GM18870 (cell line): Measurements from ENCODE around the gene KCNQ1.

Experiments used
- ATAC-seq: cut with Tn5 transposase; IDR thresholded peaks from one replicate; pipeline ENCODE4 v1.9.1; 2021; ENCODE audit warnings: moderate library complexity; ENCODE audit not compliant: unreplicated experiment

Gene KCNQ1

GRCh38 chr11:2575591-2576051 lies 130.8 kb downstream of the KCNQ1 start:
- ATAC-seq = no peak

GRCh38 chr11:2576111-2576510 lies 131.3 kb downstream of the KCNQ1 start:
- ATAC-seq = no peak

- ATAC-seq = no peak
Observed at GRCh38 chr11:2576549-2576948, 131.7 kb downstream of the KCNQ1 start.

- ATAC-seq = no peak
Observed at GRCh38 chr11:2577031-2577990, 132.5 kb downstream of the KCNQ1 start.

- ATAC-seq = no peak
Observed at GRCh38 chr11:2577991-2578928, 133.5 kb downstream of the KCNQ1 start.

GRCh38 chr11:2578929-2579270 lies 134.1 kb downstream of the KCNQ1 start:
- no peak for ATAC-seq

- no peak for ATAC-seq
Observed at GRCh38 chr11:2579315-2580060, 134.7 kb downstream of the KCNQ1 start.

GRCh38 chr11:2580061-2580421 lies 135.2 kb downstream of the KCNQ1 start:
- no peak for ATAC-seq

GRCh38 chr11:2580571-2581001 lies 135.8 kb downstream of the KCNQ1 start:
- no peak for ATAC-seq

GRCh38 chr11:2581151-2581930 lies 136.5 kb downstream of the KCNQ1 start:
- no peak for ATAC-seq

GRCh38 chr11:2581931-2582350 lies 137.1 kb downstream of the KCNQ1 start:
- no peak for ATAC-seq

GRCh38 chr11:2582351-2582945 lies 137.6 kb downstream of the KCNQ1 start:
- ATAC-seq = no peak

GRCh38 chr11:2582946-2583604 lies 138.3 kb downstream of the KCNQ1 start:
- ATAC-seq = no peak

- no peak for ATAC-seq
Observed at GRCh38 chr11:2583605-2583958, 138.8 kb downstream of the KCNQ1 start.

GRCh38 chr11:2584434-2584811 lies 139.6 kb downstream of the KCNQ1 start:
- no peak for ATAC-seq

- ATAC-seq = no peak
Observed at GRCh38 chr11:2584812-2585565, 140.2 kb downstream of the KCNQ1 start.

- ATAC-seq = no peak
Observed at GRCh38 chr11:2585566-2586086, 140.8 kb downstream of the KCNQ1 start.

GRCh38 chr11:2586087-2586792 lies 141.4 kb downstream of the KCNQ1 start:
- ATAC-seq = no peak
